B cell (primary cell): ENCODE data around the gene MYO9B.

Source experiments
- CTCF ChIP-seq: fragments of 200-600 bp; IDR thresholded peaks from one replicate; pipeline ENCODE4 v1.8.0; 2022; ENCODE audit warnings: antibody characterized with exemption, mild to moderate bottlenecking
- EZH2 ChIP-seq: IDR thresholded peaks from 2 replicates; pipeline ENCODE4 v1.6.1; 2012; ENCODE audit warnings: borderline replicate concordance, low read depth, mild to moderate bottlenecking, moderate library complexity, low read length; ENCODE audit not compliant: insufficient read depth, poor library complexity, severe bottlenecking

GRCh38 chr19:17178291-17178690 lies 102.7 kb downstream of the MYO9B start:
- TF ChIP-seq CTCF (no peak), EZH2 (no peak)
